Endothelial cell of umbilical vein (primary cell): ENCODE data around the gene SLC25A15. TPM values are rescaled to one million over a fixed set of nuclear protein-coding genes. Genes with fewer than 3 reads are reported as not detected.

ENCODE experiments used
- BruUV-seq: library from RNA; stranded (reverse); fragments of 400-500 nt; replicated peaks from 2 replicates; lab custom pipeline; 2021; lab: Mats Ljungman, UMichigan
- CTCF ChIA-PET: fragments of 300-600, 350-600 bp; sonication (Branson Sonifier 250); formaldehyde crosslinking; loops from one replicate; lab custom pipeline; 2021; ENCODE audit warnings: antibody characterized with exemption, inconsistent platforms; lab: Charles Lee
- POLR2A ChIA-PET: fragments of 300-600, 350-600 bp; sonication (Branson Sonifier 250); formaldehyde crosslinking; loops from one replicate; lab custom pipeline; 2021; ENCODE audit warnings: antibody characterized with exemption, inconsistent platforms; lab: Charles Lee
- DNase-seq: peaks from one replicate; pipeline ENCODE4 v3.0.0-alpha.2; 2011; ENCODE audit warnings: low read depth, low spot score
- FAIRE-seq: peaks from 2 replicates; lab custom pipeline; 2011; peaks lifted over from hg19 to GRCh38; lab: Jason Lieb, UNC
- H2AFZ ChIP-seq: 2 replicates; pipeline ENCODE4 v1.6.0; 2012; ENCODE audit warnings: low read depth, low read length, control low read depth, inconsistent platforms
- H3K27ac ChIP-seq: 2 replicates; pipeline ENCODE4 v1.5.1; 2011; ENCODE audit warnings: low read depth, mild to moderate bottlenecking, control low read depth, low read length, moderate library complexity; ENCODE audit not compliant: insufficient read depth
- H3K27me3 ChIP-seq, 2 experiments: 2 replicates each; pipeline versions ENCODE4 v1.6.0 to v1.6.1; 2011; ENCODE audit warnings: low read length in 2 of 2, mixed read lengths in 1 of 2; ENCODE audit not compliant: control insufficient read depth in 2 of 2, insufficient read depth in 2 of 2
- H3K36me3 ChIP-seq, 2 experiments: 2 replicates in 1 of 2; 3 replicates in 1 of 2; pipeline ENCODE4 v1.5.1; 2011; ENCODE audit warnings: low read length in 2 of 2, mild to moderate bottlenecking in 1 of 2, moderate library complexity in 1 of 2; ENCODE audit not compliant: control insufficient read depth in 2 of 2, insufficient read depth in 2 of 2; ENCODE audit errors: extremely low read depth in 1 of 2
- H3K4me1 ChIP-seq: 3 replicates; pipeline ENCODE4 v1.5.1; 2011; ENCODE audit warnings: mild to moderate bottlenecking, low read length; ENCODE audit not compliant: control insufficient read depth, insufficient read depth; ENCODE audit errors: extremely low read depth
- H3K4me2 ChIP-seq: 2 replicates; pipeline ENCODE4 v1.6.1; 2011; ENCODE audit warnings: low read length, control low read depth, mixed read lengths; ENCODE audit not compliant: insufficient read depth
- H3K4me3 ChIP-seq, 3 experiments: fragments of 200-600 bp in 1 of 3; sonication (generic), shearing (Covaris generic) in 1 of 3; replicated peaks in 1 of 3; 2 replicates each; pipeline ENCODE4 v1.5.1; 2011 to 2016; ENCODE audit warnings: control low read depth in 3 of 3, low read length in 3 of 3, mild to moderate bottlenecking in 2 of 3, inconsistent platforms in 1 of 3, low read depth in 1 of 3, moderate library complexity in 1 of 3; ENCODE audit not compliant: insufficient read depth in 1 of 3
- H3K79me2 ChIP-seq: 2 replicates; pipeline ENCODE4 v1.6.0; 2012; ENCODE audit warnings: low read length, inconsistent platforms; ENCODE audit not compliant: control insufficient read depth, insufficient read depth
- H3K9ac ChIP-seq: replicated peaks from 2 replicates; pipeline ENCODE3; 2011; ENCODE audit warnings: low read length, control low read depth; ENCODE audit not compliant: insufficient read depth; ENCODE audit errors: extremely low read depth
- H3K9me1 ChIP-seq: replicated peaks from 3 replicates; pipeline ENCODE4 v1.6.0; 2011; ENCODE audit warnings: mild to moderate bottlenecking, low read length; ENCODE audit not compliant: control insufficient read depth, insufficient read depth; ENCODE audit errors: extremely low read depth
- H3K9me3 ChIP-seq: replicated peaks from 2 replicates; pipeline ENCODE4 v1.5.1; 2012; ENCODE audit warnings: low read length, inconsistent platforms; ENCODE audit not compliant: control insufficient read depth, insufficient read depth
- H4K20me1 ChIP-seq: replicated peaks from 2 replicates; pipeline ENCODE3; 2011; ENCODE audit warnings: mild to moderate bottlenecking, low read length; ENCODE audit not compliant: control insufficient read depth, insufficient read depth; ENCODE audit errors: extremely low read depth
- CTCF ChIP-seq, 2 donors: IDR thresholded peaks; 1 replicate in 1 of 2; 2 replicates in 1 of 2; pipeline ENCODE4 v1.5.1; 2011; ENCODE audit warnings: low read length in 2 of 2, mild to moderate bottlenecking in 2 of 2, moderate library complexity in 2 of 2, control low read depth in 1 of 2, inconsistent platforms in 1 of 2, low read depth in 1 of 2; ENCODE audit not compliant: insufficient read depth in 1 of 2; ENCODE audit errors: extremely low read depth in 1 of 2
- EZH2 ChIP-seq: IDR thresholded peaks from 2 replicates; pipeline ENCODE4 v1.6.1; 2012; ENCODE audit warnings: borderline replicate concordance, low read depth, mild to moderate bottlenecking, moderate library complexity, low read length, inconsistent platforms; ENCODE audit not compliant: severe bottlenecking
- FOS ChIP-seq: IDR thresholded peaks from 2 replicates; pipeline ENCODE4 v1.6.1; 2011; ENCODE audit warnings: mild to moderate bottlenecking, low read length, moderate library complexity, borderline replicate concordance; ENCODE audit not compliant: insufficient read depth
- GATA2 ChIP-seq: IDR thresholded peaks from 2 replicates; pipeline ENCODE4 v1.7.0; 2011; ENCODE audit warnings: low read depth, mild to moderate bottlenecking, moderate library complexity, mixed read lengths, low read length; ENCODE audit not compliant: insufficient read length, insufficient read depth
- JUN ChIP-seq: IDR thresholded peaks from 2 replicates; pipeline ENCODE4 v1.6.1; 2011; ENCODE audit warnings: borderline replicate concordance, low read depth; ENCODE audit not compliant: insufficient read length, insufficient read depth
- MYC ChIP-seq: IDR thresholded peaks from one replicate; pipeline ENCODE4 v1.6.1; 2011; ENCODE audit warnings: mild to moderate bottlenecking, low read depth, low read length
- POLR2A ChIP-seq: IDR thresholded peaks from 2 replicates; pipeline ENCODE4 v1.6.1; 2012; ENCODE audit warnings: low read depth, mild to moderate bottlenecking, control low read depth, low read length
- POLR2AphosphoS5 ChIP-seq: IDR thresholded peaks from 2 replicates; pipeline ENCODE4 v1.6.1; 2012; ENCODE audit warnings: low read depth, mild to moderate bottlenecking, control low read depth, low read length, moderate library complexity; ENCODE audit not compliant: insufficient read depth
- dilution Hi-C: fragments of 300-500 bp; cut with MboI; formaldehyde crosslinking; loops from one replicate; pipeline ENCODE4 v1.15.0; 2019; ENCODE audit warnings: low sequenced_read_pairs; ENCODE audit not compliant: extremely low pct_ligation_motif_present
- intact Hi-C: fragments of 100-400 bp; cut with micrococcal nuclease; formaldehyde crosslinking; loops from one replicate; pipeline ENCODE4 v1.10.0; 2022
- polyA plus RNA-seq, 4 experiments: library from polyadenylated mRNA; depleted of rRNA in 3 of 4; stranded (reverse) in 3 of 4; unstranded in 1 of 4; fragments of >200 nt; gene quantifications; 2 replicates each; pipeline versions ENCODE4 v1.2.1 to v1.2.3, GENCODE V29; 2011 to 2012; ENCODE audit warnings: missing spikeins in 1 of 4
- total RNA-seq: library from RNA; stranded (reverse); gene quantifications from 2 replicates; pipeline ENCODE4 v1.2.3, GENCODE V29; 2021
- TF ChIP-seq, protein P1 (sequence below): IDR thresholded peaks from 2 replicates; pipeline ENCODE4 v1.6.1; 2011; ENCODE audit not compliant: insufficient read depth, insufficient read length

The SLC25A15 gene
- total and polyA plus RNA-seq, 2 donors (not counting 3 experiments of a cell fraction or from before 2014, with no cell fraction given): 6.8 to 11.5 TPM

DNA sequence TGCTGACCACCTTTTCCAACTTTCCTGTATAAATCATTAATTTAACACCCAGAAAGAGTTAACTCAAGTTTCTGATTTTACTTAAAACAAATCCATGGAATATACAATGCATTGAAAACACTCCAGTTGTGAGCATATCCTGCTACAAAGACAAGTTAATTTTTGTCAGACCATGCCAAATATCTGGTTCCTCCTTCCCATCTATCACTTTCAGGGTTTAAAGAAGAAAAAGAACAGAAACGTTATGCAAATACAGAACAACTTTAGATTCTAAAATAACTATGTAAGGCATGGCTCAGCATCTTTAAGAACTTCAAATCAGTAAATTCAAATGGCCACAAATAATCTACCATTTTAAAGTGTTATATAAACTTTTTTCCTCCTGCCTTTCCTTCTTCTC, 33.4 kb upstream of the SLC25A15 start:
- BruUV-seq: no TSS peak
- POLR2A ChIA-PET: no interaction called here
- Histone ChIP-seq H3K9ac (no peak overlapping the region), H3K4me2 (no peak overlapping the region), H3K27me3 (no peaks in the 10 kb centered on the region), H4K20me1 (no peaks in the 10 kb centered on the region), H3K27ac (no peak overlapping the region), H3K36me3 (peaks cover 2 to 4% of the 10 kb centered on the region in 2 experiments), H3K4me1 (no peaks in the 10 kb centered on the region), H3K4me3 (no peak overlapping the region), H3K79me2 (no peaks in the 10 kb centered on the region), H3K9me3 (no peaks in the 10 kb centered on the region), H3K9me1 (no peaks in the 10 kb centered on the region), H2AFZ (no peak overlapping the region)
- dilution Hi-C loops (no loop called here), intact Hi-C loops (no loop called here)
- DNase-seq: no peak
- no peak for FAIRE-seq
- no peak for TF ChIP-seq CTCF (IDR thresholded peaks at IDR 0.05; ENCODE audit: extremely low read depth in 1 of 2, insufficient read depth in 1 of 2, low read depth in 1 of 2, low read length in 2 of 2)
- TF ChIP-seq POLR2AphosphoS5: no peak
- TF ChIP-seq GATA2: no peak
- TF ChIP-seq, protein P1, sequence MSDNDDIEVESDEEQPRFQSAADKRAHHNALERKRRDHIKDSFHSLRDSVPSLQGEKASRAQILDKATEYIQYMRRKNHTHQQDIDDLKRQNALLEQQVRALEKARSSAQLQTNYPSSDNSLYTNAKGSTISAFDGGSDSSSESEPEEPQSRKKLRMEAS: no peak
- no peak for TF ChIP-seq FOS
- no peak for TF ChIP-seq MYC
- no peak for TF ChIP-seq EZH2
- TF ChIP-seq JUN: no peak
- no peak for TF ChIP-seq POLR2A
- CTCF ChIA-PET: no interaction called here
